ENCODE data around the gene MRPS14.

MRPS14 gene

GRCh38 chr1:175023043-175023921, at the start of gene MRPS14:
TSS of gene MRPS14 (minus strand) at chr1:175023425. CDS start at chr1:175023408, 17 bp downstream.
- no peaks in the 10 kb centered on the region for H3K9me3 ChIP-seq (ENCODE audit: control insufficient read depth, low read length)
- H3K36me3 ChIP-seq (ENCODE audit: control insufficient read depth, insufficient read depth, low read length), result no peaks in the 10 kb centered on the region
- peak within 1 kb of the TSS; percentile 88 for H3K9ac ChIP-seq (ENCODE audit: low read length)
- peaks cover 4% of the 10 kb centered on the region for H3K4me1 ChIP-seq (ENCODE audit: control insufficient read depth, insufficient read depth, low read length)
- H3K27me3 ChIP-seq (ENCODE audit: control insufficient read depth, insufficient read depth, low read length), result no peaks in the 10 kb centered on the region
- peak within 1 kb of the TSS; percentile 81 for H3K4me3 ChIP-seq (ENCODE audit: low read length)

GRCh38 chr1:175072099-175072951, 49.1 kb upstream of the MRPS14 start:
- H3K36me3 ChIP-seq (ENCODE audit: control insufficient read depth, insufficient read depth, low read length), result no peaks in the 10 kb centered on the region
- H3K4me1 ChIP-seq (ENCODE audit: control insufficient read depth, insufficient read depth, low read length), result no peaks in the 10 kb centered on the region
- H3K27me3 ChIP-seq (ENCODE audit: control insufficient read depth, insufficient read depth, low read length), result no peaks in the 10 kb centered on the region
- no peak overlapping the region for H3K4me3 ChIP-seq (ENCODE audit: low read length)
- no peak overlapping the region for H3K9ac ChIP-seq (ENCODE audit: low read length)
- H3K9me3 ChIP-seq (ENCODE audit: control insufficient read depth, low read length), result no peaks in the 10 kb centered on the region

- H3K27me3 ChIP-seq (ENCODE audit: control insufficient read depth, insufficient read depth, low read length), result no peaks in the 10 kb centered on the region
- no peak overlapping the region for H3K4me3 ChIP-seq (ENCODE audit: low read length)
- H3K9me3 ChIP-seq (ENCODE audit: control insufficient read depth, low read length), result no peaks in the 10 kb centered on the region
- no peak overlapping the region for H3K9ac ChIP-seq (ENCODE audit: low read length)
- no peaks in the 10 kb centered on the region for H3K36me3 ChIP-seq (ENCODE audit: control insufficient read depth, insufficient read depth, low read length)
- H3K4me1 ChIP-seq (ENCODE audit: control insufficient read depth, insufficient read depth, low read length), result no peaks in the 10 kb centered on the region
Measured at GRCh38 chr1:175071276-175071943, 48.2 kb upstream of the MRPS14 start.

- Histone ChIP-seq H3K4me3 (ENCODE audit: low read length) (no peak overlapping the region), H3K27me3 (ENCODE audit: control insufficient read depth, insufficient read depth, low read length) (no peaks in the 10 kb centered on the region), H3K4me1 (ENCODE audit: control insufficient read depth, insufficient read depth, low read length) (no peaks in the 10 kb centered on the region), H3K9ac (ENCODE audit: low read length) (no peak overlapping the region), H3K36me3 (ENCODE audit: control insufficient read depth, insufficient read depth, low read length) (no peaks in the 10 kb centered on the region), H3K9me3 (ENCODE audit: control insufficient read depth, low read length) (no peaks in the 10 kb centered on the region)
Measured at GRCh38 chr1:175070818-175071217, 47.6 kb upstream of the MRPS14 start.

- Histone ChIP-seq H3K36me3 (ENCODE audit: control insufficient read depth, insufficient read depth, low read length) (no peaks in the 10 kb centered on the region), H3K9ac (ENCODE audit: low read length) (no peak within 1 kb of the TSS), H3K4me1 (ENCODE audit: control insufficient read depth, insufficient read depth, low read length) (no peaks in the 10 kb centered on the region), H3K27me3 (ENCODE audit: control insufficient read depth, insufficient read depth, low read length) (no peaks in the 10 kb centered on the region), H3K9me3 (ENCODE audit: control insufficient read depth, low read length) (no peaks in the 10 kb centered on the region), H3K4me3 (ENCODE audit: low read length) (no peak within 1 kb of the TSS)
Measured at GRCh38 chr1:175067362-175068106, 44.3 kb upstream of the MRPS14 start, which contains the start of gene TNN. TSS of gene TNN (plus strand) at chr1:175067833. CDS start at chr1:175077419, 9,586 bp downstream.

GRCh38 chr1:175062858-175063257, 39.6 kb upstream of the MRPS14 start:
- no peak overlapping the region for H3K4me3 ChIP-seq (ENCODE audit: low read length)
- H3K27me3 ChIP-seq (ENCODE audit: control insufficient read depth, insufficient read depth, low read length), result no peaks in the 10 kb centered on the region
- no peak overlapping the region for H3K9ac ChIP-seq (ENCODE audit: low read length)
- H3K9me3 ChIP-seq (ENCODE audit: control insufficient read depth, low read length), result no peaks in the 10 kb centered on the region
- no peaks in the 10 kb centered on the region for H3K4me1 ChIP-seq (ENCODE audit: control insufficient read depth, insufficient read depth, low read length)
- H3K36me3 ChIP-seq (ENCODE audit: control insufficient read depth, insufficient read depth, low read length), result no peaks in the 10 kb centered on the region

- Histone ChIP-seq H3K9ac (ENCODE audit: low read length) (no peak overlapping the region), H3K4me1 (ENCODE audit: control insufficient read depth, insufficient read depth, low read length) (no peaks in the 10 kb centered on the region), H3K27me3 (ENCODE audit: control insufficient read depth, insufficient read depth, low read length) (no peaks in the 10 kb centered on the region), H3K36me3 (ENCODE audit: control insufficient read depth, insufficient read depth, low read length) (no peaks in the 10 kb centered on the region), H3K9me3 (ENCODE audit: control insufficient read depth, low read length) (no peaks in the 10 kb centered on the region), H3K4me3 (ENCODE audit: low read length) (no peak overlapping the region)
Measured at GRCh38 chr1:175062339-175062738, 39.1 kb upstream of the MRPS14 start.

GRCh38 chr1:175054736-175055135, 31.5 kb upstream of the MRPS14 start:
- no peaks in the 10 kb centered on the region for H3K27me3 ChIP-seq (ENCODE audit: control insufficient read depth, insufficient read depth, low read length)
- no peaks in the 10 kb centered on the region for H3K4me1 ChIP-seq (ENCODE audit: control insufficient read depth, insufficient read depth, low read length)
- H3K9ac ChIP-seq (ENCODE audit: low read length), result no peak overlapping the region
- H3K36me3 ChIP-seq (ENCODE audit: control insufficient read depth, insufficient read depth, low read length), result no peaks in the 10 kb centered on the region
- H3K9me3 ChIP-seq (ENCODE audit: control insufficient read depth, low read length), result no peaks in the 10 kb centered on the region
- no peak overlapping the region for H3K4me3 ChIP-seq (ENCODE audit: low read length)

- H3K36me3 ChIP-seq (ENCODE audit: control insufficient read depth, insufficient read depth, low read length), result no peaks in the 10 kb centered on the region
- no peaks in the 10 kb centered on the region for H3K9me3 ChIP-seq (ENCODE audit: control insufficient read depth, low read length)
- no peak overlapping the region for H3K9ac ChIP-seq (ENCODE audit: low read length)
Measured at GRCh38 chr1:175050992-175051391, 27.8 kb upstream of the MRPS14 start.

GRCh38 chr1:175045519-175045918, 22.3 kb upstream of the MRPS14 start:
- no peaks in the 10 kb centered on the region for H3K4me1 ChIP-seq (ENCODE audit: control insufficient read depth, insufficient read depth, low read length)
- H3K27me3 ChIP-seq (ENCODE audit: control insufficient read depth, insufficient read depth, low read length), result no peaks in the 10 kb centered on the region
- no peak overlapping the region for H3K9ac ChIP-seq (ENCODE audit: low read length)
- H3K9me3 ChIP-seq (ENCODE audit: control insufficient read depth, low read length), result no peaks in the 10 kb centered on the region
- H3K4me3 ChIP-seq (ENCODE audit: low read length), result no peak overlapping the region
- no peaks in the 10 kb centered on the region for H3K36me3 ChIP-seq (ENCODE audit: control insufficient read depth, insufficient read depth, low read length)

More at GRCh38 chr1:175050992-175051391, 27.8 kb upstream of the MRPS14 start:
- Histone ChIP-seq H3K27me3 (ENCODE audit: control insufficient read depth, insufficient read depth, low read length) (no peaks in the 10 kb centered on the region), H3K4me3 (ENCODE audit: low read length) (no peak overlapping the region), H3K4me1 (ENCODE audit: control insufficient read depth, insufficient read depth, low read length) (no peaks in the 10 kb centered on the region)

GRCh38 chr1:175045097-175045496, 21.9 kb upstream of the MRPS14 start:
- H3K4me1 ChIP-seq (ENCODE audit: control insufficient read depth, insufficient read depth, low read length), result no peaks in the 10 kb centered on the region
- no peak overlapping the region for H3K9ac ChIP-seq (ENCODE audit: low read length)
- H3K27me3 ChIP-seq (ENCODE audit: control insufficient read depth, insufficient read depth, low read length), result no peaks in the 10 kb centered on the region
- H3K4me3 ChIP-seq (ENCODE audit: low read length), result no peak overlapping the region
- H3K36me3 ChIP-seq (ENCODE audit: control insufficient read depth, insufficient read depth, low read length), result no peaks in the 10 kb centered on the region
- H3K9me3 ChIP-seq (ENCODE audit: control insufficient read depth, low read length), result no peaks in the 10 kb centered on the region

Data from mucosa of stomach (tissue), 1 donor.